ENCODE measurements around the gene KIN.

KIN gene

GRCh38 chr10:7776777-7777176, 11.0 kb downstream of the KIN start:
- no peak overlapping the region for H3K27ac ChIP-seq
- no peak for TF ChIP-seq ZFX (IDR thresholded peaks at IDR 0.05)
- no peak for TF ChIP-seq CTCF (conservative IDR thresholded peaks at IDR 0.05)

GRCh38 chr10:7773845-7774801, 13.7 kb downstream of the KIN start:
- TF ChIP-seq ZFX (IDR thresholded peaks at IDR 0.05) (no peak), CTCF (conservative IDR thresholded peaks at IDR 0.05) (no peak)
- H3K27ac ChIP-seq, result no peak overlapping the region

GRCh38 chr10:7768417-7768816, 19.4 kb downstream of the KIN start:
- H3K27ac ChIP-seq, result no peak overlapping the region
- no peak for TF ChIP-seq CTCF (conservative IDR thresholded peaks at IDR 0.05)
- TF ChIP-seq ZFX (IDR thresholded peaks at IDR 0.05), result no peak

- TF ChIP-seq CTCF (conservative IDR thresholded peaks at IDR 0.05) (no peak), ZFX (IDR thresholded peaks at IDR 0.05) (no peak)
- H3K27ac ChIP-seq, result no peak overlapping the region
These were observed 20.6 kb downstream of the KIN start for GRCh38 chr10:7767209-7767608.

- TF ChIP-seq ZFX (IDR thresholded peaks at IDR 0.05) (no peak), CTCF (conservative IDR thresholded peaks at IDR 0.05) (no peak)
- H3K27ac ChIP-seq, result no peak overlapping the region
These were observed 21.6 kb downstream of the KIN start for GRCh38 chr10:7766241-7766640.

GRCh38 chr10:7763929-7764328, 23.9 kb downstream of the KIN start:
- TF ChIP-seq CTCF (conservative IDR thresholded peaks at IDR 0.05) (no peak), ZFX (IDR thresholded peaks at IDR 0.05) (no peak)
- no peak overlapping the region for H3K27ac ChIP-seq

- TF ChIP-seq CTCF (conservative IDR thresholded peaks at IDR 0.05) (peak; percentile 90), ZFX (IDR thresholded peaks at IDR 0.05) (no peak)
- no peak overlapping the region for H3K27ac ChIP-seq
These were observed 31.3 kb downstream of the KIN start for GRCh38 chr10:7756360-7756992.

Measured in C4-2B (cell line).